ENCODE measurements around the gene IFITM10.

GRCh38 chr11:1755692-1756561, 5.5 kb upstream of the IFITM10 start:
- TF ChIP-seq EZH2phosphoT487 (IDR thresholded peaks at IDR 0.05; ENCODE audit: insufficient read depth, low read depth) (no peak), EZH2 (IDR thresholded peaks at IDR 0.05; ENCODE audit: insufficient read depth, poor library complexity, severe bottlenecking) (no peak)

Measured in GM23248 (cell line).